Fibroblast of skin of left biceps (primary cell): ENCODE measurements around the gene KLF16.
"Not testable (repeated sequence)": the region's sequence is repeated elsewhere in the genome, so short reads cannot be mapped to it uniquely, and the experiment has no call there.

Experiments used
- DNase-seq, 2 experiments: peaks; one replicate each; pipeline ENCODE4 v3.0.0-alpha.2; 2013; ENCODE audit warnings: low read depth in 2 of 2

Gene KLF16

GRCh38 chr19:1863328-1863637 lies at the start of gene KLF16:
TSS of gene KLF16 (minus strand) at chr19:1863579. CDS start at chr19:1863497, 82 bp downstream.
- DNase-seq, result no peak

DNA sequence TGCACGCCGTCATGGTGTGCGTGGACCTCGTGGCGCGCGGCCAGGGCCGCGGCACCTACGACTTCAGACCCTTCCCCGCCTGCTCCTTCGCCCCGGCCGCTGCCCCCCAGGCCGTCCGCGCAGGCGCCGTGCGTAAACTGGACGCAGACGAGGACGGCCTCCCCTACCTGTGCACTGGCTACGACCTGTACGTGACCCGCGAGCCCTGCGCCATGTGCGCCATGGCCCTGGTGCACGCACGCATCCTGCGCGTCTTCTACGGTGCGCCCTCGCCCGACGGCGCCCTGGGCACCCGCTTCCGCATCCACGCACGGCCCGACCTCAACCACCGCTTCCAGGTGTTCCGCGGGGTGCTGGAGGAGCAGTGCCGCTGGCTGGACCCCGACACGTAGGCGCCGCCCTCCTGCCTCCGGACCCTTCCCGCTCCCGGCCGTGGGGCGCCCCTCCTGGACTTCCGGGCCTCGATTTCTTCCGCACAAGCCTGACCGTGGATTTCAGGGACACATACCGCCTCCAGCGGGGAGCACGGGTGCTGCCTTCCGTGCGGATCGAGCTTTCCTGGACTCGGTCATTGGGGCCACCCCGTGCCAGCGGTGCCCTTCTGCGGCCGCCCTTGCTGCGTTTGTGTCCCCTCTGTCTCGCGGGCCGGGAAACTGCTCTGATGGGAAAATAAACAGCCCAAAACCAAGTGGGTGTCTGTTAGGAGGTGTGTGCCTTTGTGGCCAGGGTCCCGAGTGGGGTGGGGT lies 49.6 kb upstream of the KLF16 start:
- DNase-seq, result no peak

DNA sequence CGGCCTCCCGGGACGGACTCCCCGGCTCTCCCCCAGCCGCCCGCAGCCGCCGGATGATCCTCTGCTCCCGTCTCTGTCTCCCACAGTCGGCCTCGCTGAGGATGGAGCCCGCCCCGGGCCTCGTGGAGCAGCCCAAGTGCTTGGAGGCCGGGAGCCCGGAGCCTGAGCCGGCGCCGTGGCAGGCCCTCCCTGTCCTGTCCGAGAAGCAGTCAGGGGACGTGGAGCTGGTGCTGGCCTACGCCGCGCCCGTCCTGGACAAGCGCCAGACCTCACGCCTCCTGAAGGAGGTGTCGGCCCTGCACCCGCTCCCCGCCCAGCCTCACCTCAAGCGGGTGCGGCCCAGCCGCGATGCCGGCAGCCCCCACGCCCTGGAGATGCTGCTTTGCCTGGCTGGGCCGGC lies 48.6 kb upstream of the KLF16 start:
- DNase-seq, result no peak

DNA sequence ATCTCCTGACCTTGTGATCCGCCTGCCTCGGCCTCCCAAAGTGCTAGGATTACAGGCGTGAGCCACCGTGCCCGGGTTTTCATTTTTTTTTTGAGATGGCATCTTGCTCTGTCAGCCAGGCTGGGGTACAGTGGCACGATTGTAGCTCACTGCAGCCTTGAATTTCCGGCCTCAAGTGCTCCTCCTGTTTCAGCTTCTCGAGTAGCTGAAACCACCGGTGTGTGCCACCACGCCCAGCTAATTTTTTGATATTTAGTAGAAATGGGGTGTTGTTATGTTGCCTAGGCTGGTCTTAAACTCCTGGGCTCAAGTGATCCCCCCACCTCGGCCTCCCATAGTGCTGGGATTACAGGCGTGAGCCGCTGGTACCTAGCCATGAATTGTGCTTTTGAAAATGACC lies 47.7 kb upstream of the KLF16 start:
- DNase-seq, result no peak

GRCh38 chr19:1910177-1910576 lies 46.8 kb upstream of the KLF16 start:
- DNase-seq, result no peak

DNA sequence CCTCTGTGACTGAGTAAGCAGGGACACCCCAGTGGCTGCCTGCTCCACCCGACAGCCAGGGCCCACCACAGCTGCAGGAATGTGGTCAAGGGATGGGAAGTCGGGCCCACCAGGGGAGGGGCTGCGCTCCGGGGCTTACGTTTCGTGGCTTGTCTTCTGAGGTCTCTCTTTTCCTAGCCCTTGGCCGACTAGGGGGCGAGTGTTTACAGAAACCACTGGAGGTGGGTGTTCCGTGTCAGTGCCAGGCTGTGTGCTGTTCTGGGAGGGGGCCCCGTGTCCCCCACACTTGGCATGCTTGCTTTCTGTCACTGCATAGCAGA lies 46.3 kb upstream of the KLF16 start:
- DNase-seq, result no peak

DNA sequence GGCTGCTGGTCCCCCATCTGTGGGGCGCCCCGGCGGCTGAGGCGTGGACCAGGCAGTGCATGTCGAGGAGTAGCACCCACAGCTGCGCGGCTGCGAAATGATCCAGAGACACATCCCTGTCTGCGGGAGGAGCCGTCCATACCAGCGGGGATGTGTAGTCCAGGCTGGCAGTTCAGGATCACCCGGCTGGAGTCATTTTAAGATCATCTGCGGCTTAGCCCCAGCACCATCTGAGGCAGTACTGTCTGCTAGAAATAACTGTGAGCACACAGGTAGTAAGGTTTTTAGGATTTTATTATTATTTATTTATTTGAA lies 44.9 kb upstream of the KLF16 start:
- DNase-seq, result no peak

GRCh38 chr19:1907563-1908363 lies 44.4 kb upstream of the KLF16 start:
- DNase-seq, result no peak

GRCh38 chr19:1906985-1907562 lies 43.7 kb upstream of the KLF16 start:
- DNase-seq, result no peak

GRCh38 chr19:1905863-1906375 lies 42.5 kb upstream of the KLF16 start:
- no peak for DNase-seq

DNA sequence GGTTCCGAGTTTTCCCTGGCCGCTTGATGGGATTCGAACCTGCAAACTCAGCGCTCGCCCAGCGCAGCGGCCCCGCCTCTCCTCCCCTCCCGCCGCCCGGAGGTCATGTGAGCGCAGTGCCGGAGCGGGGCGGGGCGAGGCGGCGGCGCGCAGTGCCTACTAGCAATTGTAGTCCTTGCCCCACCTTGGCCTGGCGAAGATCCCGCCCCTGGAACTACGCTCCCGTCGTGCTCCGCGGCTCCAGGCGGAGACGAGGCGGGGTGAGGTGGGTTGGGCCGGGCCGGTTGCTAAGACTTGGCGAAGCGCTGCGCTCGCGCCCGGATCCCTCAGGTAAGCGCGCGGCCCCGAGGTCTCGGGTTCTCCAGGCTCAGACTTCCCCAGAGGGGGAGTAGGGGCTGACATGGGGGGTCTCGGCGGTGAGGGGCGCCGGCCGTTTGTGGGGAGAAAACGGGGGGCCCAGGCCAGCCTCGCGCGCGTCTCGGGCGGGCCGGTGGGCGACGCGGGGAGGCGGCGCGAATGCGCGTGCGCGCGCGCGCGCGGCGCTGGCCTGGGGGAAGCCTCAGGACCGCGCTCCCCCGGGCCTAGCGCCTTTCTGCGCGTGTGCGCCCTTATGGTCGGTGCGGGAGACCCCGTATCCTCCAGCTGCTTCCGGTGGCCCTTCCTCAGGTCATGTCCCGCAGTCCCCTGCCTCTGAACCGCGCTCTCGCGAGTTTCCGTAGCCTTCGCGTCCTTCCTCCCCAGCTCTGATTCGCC lies 41.9 kb upstream of the KLF16 start, which contains the start of the genes ADAT3 and SCAMP4:
Gene ADAT3, plus strand, starts transcription at position 290 of the 753 bp plus-strand sequence. CDS start 6,649 bp downstream, outside the sequence.
Gene SCAMP4, plus strand, starts transcription at position 290 of the 753 bp plus-strand sequence. CDS start 9,621 bp downstream, outside the sequence.
- DNase-seq, result peak; percentile 97 to 98

- DNase-seq, result no peak
These were observed 41.4 kb upstream of the KLF16 start for GRCh38 chr19:1904860-1905109.

GRCh38 chr19:1902923-1903322 lies 39.5 kb upstream of the KLF16 start:
- DNase-seq, result no peak

DNA sequence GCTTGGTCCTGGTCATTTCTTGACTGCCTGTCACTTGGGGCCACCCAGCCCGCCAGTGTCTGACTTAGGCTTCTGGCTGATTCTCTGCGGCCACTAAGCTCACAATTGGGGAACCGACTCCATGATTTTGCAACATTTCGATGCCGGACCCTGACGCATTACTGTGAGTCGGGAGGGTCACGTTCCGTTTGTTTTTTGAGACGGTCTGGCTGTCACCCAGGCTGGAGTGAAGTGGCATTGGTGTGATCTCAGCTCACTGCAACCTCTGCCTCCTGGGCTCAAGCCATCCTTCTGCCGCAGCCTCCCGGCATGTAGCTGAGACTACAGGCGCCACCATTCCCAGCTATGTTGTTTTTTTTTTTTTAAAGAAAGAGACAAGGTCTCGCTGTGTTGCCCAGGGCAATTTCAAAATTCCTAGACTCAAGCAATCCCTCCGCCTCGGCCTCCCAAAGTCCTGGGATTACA lies 38.6 kb upstream of the KLF16 start:
- no peak for DNase-seq

DNA sequence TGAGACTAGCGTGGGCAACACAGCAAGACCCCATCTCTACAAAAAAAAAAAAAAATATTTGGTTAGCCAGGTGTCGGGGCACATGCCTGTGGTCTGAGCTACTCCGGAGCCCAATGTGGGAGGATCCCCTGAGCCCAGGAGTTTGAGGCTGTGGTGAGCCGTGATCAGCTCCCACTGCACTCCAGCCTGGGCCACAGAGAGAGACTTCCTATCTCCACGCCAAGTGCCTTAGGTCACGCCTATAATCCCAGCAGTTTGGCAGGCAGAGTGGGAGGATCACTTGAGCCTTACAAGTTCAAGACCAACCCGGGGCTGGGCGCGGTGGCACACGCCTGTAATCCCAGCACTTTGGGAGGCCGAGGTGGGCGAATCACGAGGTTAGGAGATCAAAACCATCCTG lies 33.1 kb upstream of the KLF16 start:
- no peak for DNase-seq

DNA sequence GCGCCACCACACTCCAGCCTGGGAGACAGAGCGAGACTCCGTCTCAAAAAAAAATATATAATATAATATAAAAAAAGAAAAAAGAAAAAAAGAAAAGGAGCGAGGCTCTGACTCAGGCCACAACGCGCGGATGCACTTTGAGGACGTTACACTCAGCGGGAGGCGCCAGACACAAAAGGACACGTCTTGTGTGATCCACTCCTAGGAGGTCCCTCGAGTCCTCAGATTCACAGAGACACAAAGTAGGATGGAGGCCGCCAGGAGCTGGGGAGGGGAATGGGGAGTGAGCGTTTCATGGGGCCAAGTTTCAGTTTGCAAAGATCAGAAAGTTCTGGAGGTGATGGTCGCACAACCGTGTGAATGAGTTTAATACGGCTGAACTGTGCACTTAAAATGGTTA lies 30.4 kb upstream of the KLF16 start:
- no peak for DNase-seq

DNA sequence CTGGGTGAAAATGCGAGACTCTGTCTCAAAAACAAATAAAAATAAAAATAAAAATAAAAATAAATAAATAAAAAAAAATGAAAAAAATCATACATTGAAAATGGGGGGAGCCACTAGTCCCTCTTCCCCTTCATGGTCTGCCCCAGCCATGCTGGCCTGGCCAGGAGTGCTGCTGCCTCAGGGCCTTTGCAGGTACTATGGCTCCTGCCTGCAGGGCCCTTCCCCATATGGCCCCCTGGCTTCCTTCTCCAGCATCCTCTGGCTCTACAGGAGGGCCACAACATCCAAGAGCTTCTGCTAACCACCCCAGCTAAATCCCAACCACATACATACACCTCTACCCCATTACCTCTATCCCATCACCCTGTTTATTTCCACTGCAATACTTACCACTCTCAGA lies 26.5 kb upstream of the KLF16 start:
- no peak for DNase-seq

DNA sequence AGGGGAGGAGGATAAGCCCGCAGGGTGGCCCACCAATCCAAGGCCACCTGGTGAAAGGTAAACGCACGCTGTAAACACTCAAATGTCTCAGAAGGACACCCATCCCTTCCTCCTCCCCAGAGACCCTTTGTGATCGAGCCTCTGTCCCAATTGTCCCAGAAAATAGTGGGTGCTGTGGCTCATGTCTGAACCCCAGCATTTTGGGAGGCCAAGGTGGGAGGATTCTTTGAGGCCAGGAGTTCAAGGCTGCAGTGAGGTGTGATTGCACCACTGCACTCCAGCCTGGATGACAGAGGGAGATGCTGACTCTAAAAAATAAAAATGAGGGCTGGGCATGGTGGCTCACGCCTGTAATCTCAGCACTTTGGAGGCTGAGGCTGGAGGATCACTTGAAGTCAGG lies 25.0 kb upstream of the KLF16 start:
- DNase-seq, result no peak

DNA sequence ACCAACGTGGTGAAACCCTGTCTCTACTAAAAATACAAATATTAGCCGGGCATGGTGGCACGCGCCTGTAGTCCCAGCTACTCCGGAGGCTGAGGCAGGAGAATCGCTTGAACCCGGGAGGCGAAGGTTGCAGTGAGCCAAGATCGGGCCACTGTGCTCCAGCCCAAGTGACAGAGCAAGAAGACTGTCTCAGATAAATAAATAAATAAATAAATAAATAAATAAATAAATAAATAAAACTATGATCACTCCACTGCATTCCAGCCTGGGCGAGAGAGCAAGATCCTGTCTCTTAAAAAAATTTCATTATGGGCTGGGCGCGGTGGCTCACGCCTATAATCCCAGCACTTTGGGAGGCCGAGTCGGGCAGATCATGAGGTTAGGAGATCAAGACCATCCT lies 23.0 kb upstream of the KLF16 start:
- DNase-seq, result not testable (repeated sequence)

GRCh38 chr19:1885398-1886119 lies 22.2 kb upstream of the KLF16 start, which contains the start of gene ABHD17A:
TSS of gene ABHD17A (minus strand) at chr19:1885496. CDS start at chr19:1881566, 3,930 bp downstream.
- DNase-seq, result peak; percentile 74 to 77

- no peak for DNase-seq
These were observed 21.4 kb upstream of the KLF16 start for GRCh38 chr19:1884719-1885334.
